HepG2 (cell line): ENCODE measurements around the gene TYMP. TPM values are rescaled to one million over a fixed set of nuclear protein-coding genes. Genes with fewer than 3 reads are reported as not detected.
A peak's percentile ranks its signal among the peaks of the same experiment; 100 is the strongest.

Experiments used
- CENPT ChIP-seq: sonication (generic); formaldehyde crosslinking; IDR thresholded peaks from 2 replicates; pipeline ENCODE4 v1.8.0; 2022; ENCODE audit warnings: low read depth, mild to moderate bottlenecking, moderate library complexity, missing genetic modification reagents
- GMEB2 ChIP-seq: IDR thresholded peaks from 2 replicates; pipeline ENCODE4 v1.6.1; 2016; ENCODE audit warnings: missing biosample characterization, missing genetic modification reagents, low read depth
- PRMT3 ChIP-seq: sonication (generic); formaldehyde crosslinking; IDR thresholded peaks from 2 replicates; pipeline ENCODE4 v1.8.1; 2022; ENCODE audit warnings: low read depth, mild to moderate bottlenecking, moderate library complexity, missing genetic modification reagents, borderline replicate concordance
- SKIL ChIP-seq: sonication (generic); formaldehyde crosslinking; IDR thresholded peaks from 2 replicates; pipeline ENCODE4 v1.8.0; 2022; ENCODE audit warnings: missing genetic modification reagents, mild to moderate bottlenecking, moderate library complexity, borderline replicate concordance
- YEATS2 ChIP-seq: sonication (generic); formaldehyde crosslinking; IDR thresholded peaks from 2 replicates; pipeline ENCODE4 v1.4.0; 2020; ENCODE audit warnings: missing genetic modification reagents, borderline replicate concordance
- ZBTB39 ChIP-seq: sonication (generic); formaldehyde crosslinking; IDR thresholded peaks from 2 replicates; pipeline ENCODE4 v1.5.0; 2020; ENCODE audit warnings: missing genetic modification reagents
- ZNF142 ChIP-seq: sonication (generic); formaldehyde crosslinking; IDR thresholded peaks from 2 replicates; pipeline ENCODE4 v1.4.0; 2020; ENCODE audit warnings: missing genetic modification reagents
- ZNF224 ChIP-seq: sonication (generic); formaldehyde crosslinking; IDR thresholded peaks from 2 replicates; pipeline ENCODE4 v1.5.0; 2020; ENCODE audit warnings: mild to moderate bottlenecking, missing genetic modification reagents
- ZNF326 ChIP-seq: sonication (generic); formaldehyde crosslinking; IDR thresholded peaks from 2 replicates; pipeline ENCODE4 v1.4.0; 2020; ENCODE audit warnings: missing genetic modification reagents, borderline replicate concordance
- ZNF609 ChIP-seq: sonication (generic); formaldehyde crosslinking; IDR thresholded peaks from 2 replicates; pipeline ENCODE4 v1.4.0; 2020; ENCODE audit warnings: mild to moderate bottlenecking, missing genetic modification reagents, borderline replicate concordance
- polyA plus RNA-seq, 8 experiments: library from polyadenylated mRNA; depleted of rRNA in 3 of 8; stranded (reverse) in 7 of 8; unstranded in 1 of 8; fragments of >200 nt; fragmentation: Illumina TruSeq in 4 of 8; extraction: Trizol in 4 of 8; gene quantifications; 2 replicates each; pipeline versions ENCODE4 v1.2.1 to v1.2.3, GENCODE V29; 2011 to 2016; ENCODE audit warnings: low read depth in 4 of 8, missing spikeins in 1 of 8, mixed read lengths in 1 of 8; ENCODE audit not compliant: insufficient read depth in 1 of 8
- total RNA-seq, 5 experiments: library from RNA; depleted of rRNA; stranded (reverse); fragments of >200 nt; fragmentation: Illumina TruSeq; extraction: Trizol; gene quantifications; 2 replicates each; pipeline ENCODE4 v1.2.3, GENCODE V29; 2016; ENCODE audit warnings: low read depth in 1 of 5

TYMP gene
- total and polyA plus RNA-seq, 2 of the 13 experiments (the other 11 are each of a cell fraction or from before 2014, with no cell fraction given), result 3.9 to 4.3 TPM

GRCh38 chr22:50528682-50529415 lies 963 bp downstream of the TYMP start (continued):
- TF ChIP-seq CENPT (CRISPR knock-in tag) (no peak), SKIL (no peak), ZNF224 (CRISPR knock-in tag) (no peak), YEATS2 (CRISPR knock-in tag) (no peak), PRMT3 (CRISPR knock-in tag) (peak; percentile 88), GMEB2 (CRISPR knock-in tag) (no peak), ZBTB39 (CRISPR knock-in tag) (no peak), ZNF142 (CRISPR knock-in tag) (no peak), ZNF609 (CRISPR knock-in tag) (no peak), ZNF326 (CRISPR knock-in tag) (no peak)
